T-helper 9 cell (primary cell): ENCODE measurements around the gene P3H3.

Source experiments
- DNase-seq: peaks from one replicate; pipeline ENCODE4 v3.0.0-alpha.2; 2020

P3H3 gene

GRCh38 chr12:6799147-6799546, 29.1 kb upstream of the P3H3 start:
- no peak for DNase-seq

- DNase-seq: no peak
Measured at GRCh38 chr12:6807170-6807569, 21.0 kb upstream of the P3H3 start.

GRCh38 chr12:6809056-6809455, 19.2 kb upstream of the P3H3 start:
- no peak for DNase-seq

GRCh38 chr12:6810758-6811157, 17.4 kb upstream of the P3H3 start:
- no peak for DNase-seq

GRCh38 chr12:6813363-6813762, 14.8 kb upstream of the P3H3 start:
- DNase-seq: no peak

GRCh38 chr12:6816598-6816997, 11.6 kb upstream of the P3H3 start:
- DNase-seq: no peak

- DNase-seq: no peak
Measured at GRCh38 chr12:6817098-6817497, 11.1 kb upstream of the P3H3 start.

GRCh38 chr12:6817662-6818157, 10.5 kb upstream of the P3H3 start:
- DNase-seq: no peak

- DNase-seq: no peak
Measured at GRCh38 chr12:6818222-6818621, 10.0 kb upstream of the P3H3 start.

GRCh38 chr12:6818645-6819044, 9.6 kb upstream of the P3H3 start:
- no peak for DNase-seq

GRCh38 chr12:6819106-6820030, 8.8 kb upstream of the P3H3 start:
- no peak for DNase-seq

- DNase-seq: no peak
Measured at GRCh38 chr12:6820166-6820565, 8.0 kb upstream of the P3H3 start.

- no peak for DNase-seq
Measured at GRCh38 chr12:6821591-6822425, 6.4 kb upstream of the P3H3 start, which contains the start of gene GPR162. GPR162 (plus strand) TSS chr12:6821821; CDS start chr12:6823899, 2,078 bp downstream.

GRCh38 chr12:6822426-6823135, 5.6 kb upstream of the P3H3 start:
- no peak for DNase-seq

GRCh38 chr12:6823182-6824084, 4.8 kb upstream of the P3H3 start:
- DNase-seq: no peak

GRCh38 chr12:6824085-6824775, 4.0 kb upstream of the P3H3 start:
- DNase-seq: no peak

GRCh38 chr12:6824901-6825381, 3.3 kb upstream of the P3H3 start:
- DNase-seq: no peak

- DNase-seq: peak; percentile 83
Measured at GRCh38 chr12:6825398-6826124, 2.6 kb upstream of the P3H3 start.

- DNase-seq: no peak
Measured at GRCh38 chr12:6826125-6826733, 2.0 kb upstream of the P3H3 start.
